Body of pancreas (tissue), 4 donors: Measurements from ENCODE around the gene GRIA3.

Source experiments
- CTCF ChIP-seq, 7 experiments: fragments of 450-650 bp in 4 of 7; fragments of 200-600 bp in 3 of 7; sonication (generic) in 3 of 7; IDR thresholded peaks; one replicate each; pipeline ENCODE4 v1.5.1; 2016 to 2019; ENCODE audit warnings: antibody characterized with exemption in 7 of 7
- POLR2A ChIP-seq, 3 donors: fragments of 450-650 bp; IDR thresholded peaks; one replicate each; pipeline ENCODE4 v1.6.1; 2016; ENCODE audit warnings: antibody characterized with exemption in 3 of 3, mild to moderate bottlenecking in 2 of 3

GRCh38 chrX:123518791-123519190, 334.7 kb downstream of the GRIA3 start:
- TF ChIP-seq CTCF (IDR thresholded peaks at IDR 0.05) (no peak), POLR2A (IDR thresholded peaks at IDR 0.05) (no peak)
